Osteocyte (in vitro differentiated cells): ENCODE results near the gene NRGN. TPM values are rescaled to one million over a fixed set of nuclear protein-coding genes. Genes with fewer than 3 reads are reported as not detected.
A peak's percentile ranks its signal among the peaks of the same experiment; 100 is the strongest.

Experiments
- DNase-seq: peaks from one replicate; pipeline ENCODE4 v3.0.0; 2021; ENCODE audit warnings: mixed read lengths; ENCODE audit not compliant: unreplicated experiment; ENCODE audit errors: extremely low spot score
- H3K27ac Mint-ChIP-seq: one replicate; pipeline ENCODE4 v1.8.0; 2021; ENCODE audit warnings: mild to moderate bottlenecking, mixed read lengths; ENCODE audit not compliant: unreplicated experiment
- H3K27me3 Mint-ChIP-seq: one replicate; pipeline ENCODE4 v1.8.0; 2021; ENCODE audit warnings: mixed read lengths; ENCODE audit not compliant: unreplicated experiment
- H3K36me3 Mint-ChIP-seq: one replicate; pipeline ENCODE4 v1.8.0; 2021; ENCODE audit warnings: mixed read lengths; ENCODE audit not compliant: unreplicated experiment
- H3K4me1 Mint-ChIP-seq: one replicate; pipeline ENCODE4 v1.8.0; 2021; ENCODE audit warnings: mixed read lengths; ENCODE audit not compliant: unreplicated experiment
- H3K4me3 Mint-ChIP-seq: one replicate; pipeline ENCODE4 v1.8.0; 2021; ENCODE audit warnings: mild to moderate bottlenecking, moderate library complexity, mixed read lengths; ENCODE audit not compliant: unreplicated experiment
- H3K9me3 Mint-ChIP-seq: one replicate; pipeline ENCODE4 v1.8.0; 2021; ENCODE audit warnings: mixed read lengths; ENCODE audit not compliant: unreplicated experiment
- long read RNA-seq: library from polyadenylated mRNA; unstranded; transcript quantifications from one replicate; pipeline ENCODE4 v2.0.0, GENCODE V29; 2021
- total RNA-seq: library from RNA; stranded (reverse); gene quantifications from 2 replicates; pipeline ENCODE4 v1.2.1, GENCODE V29; 2021
- TF ChIP-seq, protein P1 (sequence below): fragments of 200-600 bp; sonication (generic); IDR thresholded peaks from 2 replicates; pipeline ENCODE4 v1.5.0; 2021; ENCODE audit warnings: antibody characterized with exemption, mild to moderate bottlenecking, moderate library complexity

The NRGN gene
- total RNA-seq = 0.97 and 1.0 TPM in 2 replicates
- long read RNA-seq = 0 reads

DNA sequence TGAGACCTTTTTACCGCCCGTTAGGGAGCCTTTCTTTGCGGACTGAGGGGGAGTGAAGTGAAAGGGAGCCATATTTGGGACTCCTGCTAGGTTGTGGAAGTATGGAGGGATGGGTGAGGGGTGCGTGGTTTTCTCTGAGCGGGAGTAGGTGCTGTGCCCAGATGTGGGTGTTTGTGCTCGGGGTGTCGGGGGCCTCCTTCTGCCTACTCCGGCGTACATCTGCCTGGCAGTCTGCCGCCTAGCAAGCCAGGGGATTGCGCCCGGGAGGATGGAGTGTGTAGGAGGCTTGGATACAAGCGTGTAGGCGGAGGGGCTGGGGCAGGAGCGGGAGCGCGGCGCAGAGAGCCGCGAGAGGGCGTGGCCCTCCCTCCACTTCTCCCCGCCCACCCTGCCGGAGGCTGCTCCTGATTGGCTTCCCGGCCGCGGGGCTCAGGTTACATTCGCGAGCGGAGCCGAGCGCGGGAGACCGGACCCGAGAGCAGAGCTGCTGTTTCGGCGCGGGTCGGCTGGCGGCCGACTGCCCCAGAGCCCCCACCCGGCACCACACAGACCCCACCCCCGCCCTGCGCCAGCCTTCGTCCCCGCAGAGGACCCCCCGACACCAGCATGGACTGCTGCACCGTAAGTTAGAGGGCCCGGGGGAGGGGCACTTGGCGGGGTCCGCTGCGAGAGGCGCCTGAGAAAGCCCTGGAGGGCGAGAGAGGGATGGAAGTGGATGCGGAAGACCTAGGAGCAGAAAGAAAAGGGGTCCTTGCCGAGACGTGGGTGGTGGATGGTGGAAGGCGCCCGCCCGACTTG lies at the start of gene NRGN:
TSS of gene NRGN (plus strand) at position 464 of the 798 bp plus-strand sequence. CDS start at position 607, 143 bp downstream.
- TF ChIP-seq, protein P1, sequence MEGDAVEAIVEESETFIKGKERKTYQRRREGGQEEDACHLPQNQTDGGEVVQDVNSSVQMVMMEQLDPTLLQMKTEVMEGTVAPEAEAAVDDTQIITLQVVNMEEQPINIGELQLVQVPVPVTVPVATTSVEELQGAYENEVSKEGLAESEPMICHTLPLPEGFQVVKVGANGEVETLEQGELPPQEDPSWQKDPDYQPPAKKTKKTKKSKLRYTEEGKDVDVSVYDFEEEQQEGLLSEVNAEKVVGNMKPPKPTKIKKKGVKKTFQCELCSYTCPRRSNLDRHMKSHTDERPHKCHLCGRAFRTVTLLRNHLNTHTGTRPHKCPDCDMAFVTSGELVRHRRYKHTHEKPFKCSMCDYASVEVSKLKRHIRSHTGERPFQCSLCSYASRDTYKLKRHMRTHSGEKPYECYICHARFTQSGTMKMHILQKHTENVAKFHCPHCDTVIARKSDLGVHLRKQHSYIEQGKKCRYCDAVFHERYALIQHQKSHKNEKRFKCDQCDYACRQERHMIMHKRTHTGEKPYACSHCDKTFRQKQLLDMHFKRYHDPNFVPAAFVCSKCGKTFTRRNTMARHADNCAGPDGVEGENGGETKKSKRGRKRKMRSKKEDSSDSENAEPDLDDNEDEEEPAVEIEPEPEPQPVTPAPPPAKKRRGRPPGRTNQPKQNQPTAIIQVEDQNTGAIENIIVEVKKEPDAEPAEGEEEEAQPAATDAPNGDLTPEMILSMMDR = no peak
- peaks cover 41% of the 10 kb centered on the region for H3K27me3 Mint-ChIP-seq
- H3K9me3 Mint-ChIP-seq = no peaks in the 10 kb centered on the region
- peak; percentile 96 for DNase-seq
- H3K4me3 Mint-ChIP-seq = peak within 1 kb of the TSS; percentile 73
- no peaks in the 10 kb centered on the region for H3K36me3 Mint-ChIP-seq
- peaks cover 8% of the 10 kb centered on the region for H3K4me1 Mint-ChIP-seq
- no peak within 1 kb of the TSS for H3K27ac Mint-ChIP-seq

DNA sequence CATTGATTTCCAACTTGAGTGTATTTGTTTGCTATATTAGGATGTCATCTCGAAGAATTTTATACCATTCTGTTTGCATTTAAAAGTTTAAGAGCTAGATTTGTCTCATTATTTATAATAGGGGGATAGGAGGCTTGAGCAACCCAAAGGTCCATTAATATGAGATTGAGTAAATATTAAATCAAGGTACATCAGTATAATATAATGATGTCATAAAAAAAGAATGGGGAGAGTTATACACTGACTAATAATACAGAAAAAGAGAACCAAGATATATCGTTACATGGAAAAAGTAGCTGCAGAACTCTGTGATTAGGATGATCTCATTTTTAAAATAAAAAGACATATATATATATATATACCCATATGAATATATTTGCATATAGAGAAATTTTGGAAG lies 46.6 kb upstream of the NRGN start:
- no peaks in the 10 kb centered on the region for H3K4me1 Mint-ChIP-seq
- no peak overlapping the region for H3K27ac Mint-ChIP-seq
- no peak for DNase-seq
- peaks cover 4% of the 10 kb centered on the region for H3K9me3 Mint-ChIP-seq
- no peaks in the 10 kb centered on the region for H3K36me3 Mint-ChIP-seq
- TF ChIP-seq, protein P1 = no peak
- no peak overlapping the region for H3K4me3 Mint-ChIP-seq
- H3K27me3 Mint-ChIP-seq = peaks cover 6% of the 10 kb centered on the region

DNA sequence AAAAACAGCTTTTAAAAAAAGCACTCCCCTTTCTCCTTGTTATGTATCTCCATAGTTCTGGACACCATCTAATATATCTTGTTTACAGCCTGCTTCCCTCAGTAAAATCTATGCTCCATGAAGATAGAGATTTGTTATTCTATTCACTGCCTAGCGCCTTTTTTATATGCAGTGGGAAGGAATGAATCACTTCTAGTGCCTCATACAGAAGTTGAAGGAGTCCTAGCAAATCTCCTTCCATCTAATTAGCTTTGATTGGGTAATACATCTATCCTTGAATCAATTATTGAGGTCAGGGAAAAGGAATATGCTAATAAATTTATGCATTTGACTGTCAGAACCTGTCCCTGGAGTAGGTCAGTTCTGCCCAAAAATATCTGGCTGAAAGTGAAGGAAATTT lies 40.2 kb upstream of the NRGN start:
- no peaks in the 10 kb centered on the region for H3K4me1 Mint-ChIP-seq
- H3K27me3 Mint-ChIP-seq = peaks cover 33% of the 10 kb centered on the region
- H3K4me3 Mint-ChIP-seq = no peak overlapping the region
- H3K27ac Mint-ChIP-seq = no peak overlapping the region
- no peak for DNase-seq
- H3K36me3 Mint-ChIP-seq = no peaks in the 10 kb centered on the region
- TF ChIP-seq, protein P1 = no peak
- peaks cover 5% of the 10 kb centered on the region for H3K9me3 Mint-ChIP-seq

DNA sequence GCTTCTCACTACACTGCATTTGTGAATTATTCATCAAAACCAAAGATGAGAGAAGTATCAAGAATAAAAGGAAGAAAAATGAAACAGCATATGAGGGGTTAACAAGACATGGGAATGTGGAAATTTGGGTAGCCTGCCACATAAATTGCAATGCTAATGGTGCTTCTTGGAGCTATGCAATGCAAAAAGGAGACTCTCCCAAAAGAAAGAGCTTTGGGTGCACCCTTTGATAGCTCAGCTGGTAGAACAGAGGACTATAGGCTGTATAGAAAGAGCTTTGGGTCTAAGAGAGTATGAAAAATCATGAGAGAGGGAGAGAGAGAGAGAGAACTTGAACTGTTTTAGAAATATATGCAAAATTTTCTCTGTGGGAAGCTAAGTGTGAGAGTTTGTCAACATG lies 39.7 kb upstream of the NRGN start:
- no peak for DNase-seq
- Mint-ChIP-seq H3K27me3 (peaks cover 33% of the 10 kb centered on the region), H3K4me3 (no peak overlapping the region), H3K4me1 (no peaks in the 10 kb centered on the region), H3K27ac (no peak overlapping the region), H3K36me3 (no peaks in the 10 kb centered on the region), H3K9me3 (peaks cover 5% of the 10 kb centered on the region)
- TF ChIP-seq, protein P1 = no peak

DNA sequence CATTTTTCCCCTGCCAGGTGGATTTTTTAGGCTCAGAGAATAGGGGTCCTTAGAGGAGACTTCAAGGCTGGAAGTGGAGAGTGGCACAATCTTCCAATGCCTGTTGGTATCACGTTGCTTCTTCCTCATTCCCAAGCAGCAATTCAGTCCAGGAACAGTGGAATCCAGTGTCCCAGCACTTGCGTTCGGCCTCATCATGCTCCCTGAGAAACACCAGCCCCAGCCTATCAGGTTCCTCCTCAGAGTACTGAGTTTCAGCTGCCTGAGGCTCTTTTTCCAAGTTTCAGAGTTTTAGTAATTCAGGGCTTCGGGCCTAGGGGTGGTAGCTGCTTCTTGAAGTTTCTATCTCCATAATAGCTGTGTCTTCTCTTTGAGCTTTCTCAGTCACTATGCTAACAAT lies 31.9 kb upstream of the NRGN start:
- Mint-ChIP-seq H3K36me3 (no peaks in the 10 kb centered on the region), H3K4me1 (no peaks in the 10 kb centered on the region), H3K27ac (no peak overlapping the region), H3K27me3 (peaks cover 36% of the 10 kb centered on the region), H3K4me3 (no peak overlapping the region), H3K9me3 (peaks cover 3% of the 10 kb centered on the region)
- DNase-seq = no peak
- TF ChIP-seq, protein P1 = no peak
